ENCODE data around the gene SMIM33. TPM values are rescaled to one million over a fixed set of nuclear protein-coding genes. Genes with fewer than 3 reads are reported as not detected.

The SMIM33 gene
- total and polyA plus RNA-seq, 2 of the 13 experiments (the other 11 are each of a cell fraction or from before 2014, with no cell fraction given), result not detected

DNA sequence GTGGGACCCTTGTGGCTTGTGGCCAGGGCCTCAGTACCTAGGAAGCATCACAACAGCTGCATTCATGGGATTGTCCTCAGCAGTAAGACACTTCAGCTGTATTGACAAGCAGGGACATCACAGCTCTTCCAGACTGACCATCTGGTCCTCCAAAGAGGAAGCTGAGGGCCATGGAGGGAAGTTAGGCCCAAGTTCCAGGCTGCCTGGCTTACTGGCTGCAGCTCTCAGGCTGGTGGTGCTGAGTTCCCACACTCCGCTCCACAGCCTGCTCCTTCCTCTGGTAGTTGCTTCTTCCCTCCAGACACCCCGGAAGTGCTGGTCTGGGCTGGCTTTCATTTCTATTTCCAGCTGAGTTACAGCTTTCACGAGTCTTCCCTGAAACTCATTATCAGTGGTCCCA is 17.5 kb downstream of the SMIM33 start:
- 49% methylated on average over 3 of the region's 3 CpGs for WGBS (ENCODE audit: low lambda C conversion rate)
- Histone ChIP-seq H3K4me3 (replicated peaks in 1 of 3; ENCODE audit: insufficient read depth in 1 of 3, low read depth in 2 of 3, low read length in 3 of 3) (no peak overlapping the region), H3K36me3 (replicated peaks in 1 of 2; ENCODE audit: control insufficient read depth in 1 of 2, insufficient read depth in 2 of 2, low read length in 2 of 2) (no peaks in the 10 kb centered on the region), H3K9ac (ENCODE audit: insufficient read depth, low read depth, low read length) (no peak overlapping the region), H3K27me3 (ENCODE audit: control insufficient read depth in 1 of 2, insufficient read depth in 2 of 2, low read length in 2 of 2) (peaks cover 0 to 3% of the 10 kb centered on the region in 2 experiments; a peak in 2 of 5 replicates), H3K79me2 (ENCODE audit: insufficient read depth, low read length) (no peaks in the 10 kb centered on the region), H3K4me1 (ENCODE audit: insufficient read depth, low read length) (0 out of 2 replicates have a peak, but pooled peaks cover 17% of the 10 kb centered on the region), H2AFZ (ENCODE audit: low read length) (no peak overlapping the region), H3K4me2 (ENCODE audit: low read depth, low read length) (0 out of 2 replicates have a peak overlapping the region, but pooled peaks have one; percentile 12), H3K9me3 (ENCODE audit: low read length) (no peaks in the 10 kb centered on the region), H3K27ac (ENCODE audit: extremely low read length, insufficient read depth, low read length) (no peak overlapping the region), H4K20me1 (ENCODE audit: insufficient read depth, low read length) (no peaks in the 10 kb centered on the region)
- no peak for DNase-seq (ENCODE audit: low spot score)
- BruUV-seq (replicated peaks), result no TSS peak
- ChIA-PET POLR2A (no interaction called here), CTCF (ENCODE audit: low intra/inter-chr PET ratio, low total read pairs) (no interaction called here)
- intact Hi-C loops (cut with micrococcal nuclease; ENCODE audit: unreplicated experiment) (no loop called here), in situ Hi-C loops (cut with HindIII; ENCODE audit: extremely low pct_ligation_motif_present, low pct_unique_long_range_greater_than_20kb) (no loop called here)
- TF ChIP-seq FOXM1 (CRISPR knock-in tag; IDR thresholded peaks at IDR 0.05) (no peak), TOPORS (CRISPR knock-in tag; IDR thresholded peaks at IDR 0.05) (no peak), ZNF225 (CRISPR knock-in tag; IDR thresholded peaks at IDR 0.05) (no peak), ZNF343 (CRISPR knock-in tag; IDR thresholded peaks at IDR 0.05) (no peak), GLI4 (CRISPR knock-in tag; IDR thresholded peaks at IDR 0.05; ENCODE audit: borderline replicate concordance) (no peak), ZMYM3 (CRISPR knock-in tag; IDR thresholded peaks at IDR 0.05) (no peak), U2AF1 (optimal IDR thresholded peaks at IDR 0.05; ENCODE audit: low read depth, low read length) (no peak), ATRX (CRISPR knock-in tag; IDR thresholded peaks at IDR 0.05; ENCODE audit: borderline replicate concordance) (no peak), TCF7 (IDR thresholded peaks at IDR 0.05; ENCODE audit: low read depth) (no peak), MED13 (CRISPR knock-in tag; IDR thresholded peaks at IDR 0.05) (no peak), LCORL (IDR thresholded peaks at IDR 0.05) (no peak), LCORL (CRISPR knock-in tag; IDR thresholded peaks at IDR 0.05) (no peak), BRD4 (CRISPR knock-in tag; IDR thresholded peaks at IDR 0.05) (no peak), ZBTB3 (CRISPR knock-in tag; IDR thresholded peaks at IDR 0.05; ENCODE audit: borderline replicate concordance, low read depth) (no peak), ZNF563 (CRISPR knock-in tag; IDR thresholded peaks at IDR 0.05) (no peak), SP4 (CRISPR knock-in tag; IDR thresholded peaks at IDR 0.05) (no peak), ZNF879 (CRISPR knock-in tag; IDR thresholded peaks at IDR 0.05) (no peak)
- TF ChIP-seq, protein P1, sequence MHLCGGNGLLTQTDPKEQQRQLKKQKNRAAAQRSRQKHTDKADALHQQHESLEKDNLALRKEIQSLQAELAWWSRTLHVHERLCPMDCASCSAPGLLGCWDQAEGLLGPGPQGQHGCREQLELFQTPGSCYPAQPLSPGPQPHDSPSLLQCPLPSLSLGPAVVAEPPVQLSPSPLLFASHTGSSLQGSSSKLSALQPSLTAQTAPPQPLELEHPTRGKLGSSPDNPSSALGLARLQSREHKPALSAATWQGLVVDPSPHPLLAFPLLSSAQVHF (CRISPR knock-in tag; IDR thresholded peaks at IDR 0.05), result no peak
- TF ChIP-seq, protein P2, sequence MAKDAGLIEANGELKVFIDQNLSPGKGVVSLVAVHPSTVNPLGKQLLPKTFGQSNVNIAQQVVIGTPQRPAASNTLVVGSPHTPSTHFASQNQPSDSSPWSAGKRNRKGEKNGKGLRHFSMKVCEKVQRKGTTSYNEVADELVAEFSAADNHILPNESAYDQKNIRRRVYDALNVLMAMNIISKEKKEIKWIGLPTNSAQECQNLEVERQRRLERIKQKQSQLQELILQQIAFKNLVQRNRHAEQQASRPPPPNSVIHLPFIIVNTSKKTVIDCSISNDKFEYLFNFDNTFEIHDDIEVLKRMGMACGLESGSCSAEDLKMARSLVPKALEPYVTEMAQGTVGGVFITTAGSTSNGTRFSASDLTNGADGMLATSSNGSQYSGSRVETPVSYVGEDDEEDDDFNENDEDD (CRISPR knock-in tag; IDR thresholded peaks at IDR 0.05; ENCODE audit: borderline replicate concordance), result no peak
- ATAC-seq, result no peak; the same call in 2 of the 3 replicates
- no peak for FAIRE-seq

All from HepG2 (cell line).